ENCODE results near the gene KIAA1958. TPM values are rescaled to one million over a fixed set of nuclear protein-coding genes. Genes with fewer than 3 reads are reported as not detected.

The KIAA1958 gene
- total and polyA plus RNA-seq, 10 of the 15 experiments (the other 5 are each of a cell fraction or from before 2014, with no cell fraction given) = 0.53 to 8.7 (median 4.0) TPM

- Histone ChIP-seq H3K9me3 (replicated peaks; ENCODE audit: control insufficient read depth, insufficient read depth, low read length) (no peaks in the 10 kb centered on the region; the same call in 1 of the 3 replicates), H3K36me3 (ENCODE audit: control insufficient read depth in 2 of 2, insufficient read depth in 2 of 2, low read length in 1 of 2) (no peaks in the 10 kb centered on the region; a peak in 1 of 4 replicates), H3K9ac (ENCODE audit: control insufficient read depth, insufficient read depth, low read length) (peak within 1 kb of the TSS; percentile 85), H3K79me2 (ENCODE audit: control insufficient read depth, insufficient read depth, low read length) (peaks cover 12% of the 10 kb centered on the region), H3K4me3 (peak within 1 kb of the TSS; percentile 82), H3K27ac (ENCODE audit: control insufficient read depth, insufficient read depth) (peak within 1 kb of the TSS; percentile 69), H3K27me3 (replicated peaks in 1 of 2; ENCODE audit: control insufficient read depth in 2 of 2, insufficient read depth in 2 of 2, low read length in 1 of 2) (no peaks in the 10 kb centered on the region), H4K20me1 (ENCODE audit: control insufficient read depth, insufficient read depth) (no peaks in the 10 kb centered on the region), H3K4me1 (ENCODE audit: control insufficient read depth, insufficient read depth, low read length) (peaks cover 17% of the 10 kb centered on the region), H3K4me2 (ENCODE audit: control insufficient read depth, insufficient read depth) (peak within 1 kb of the TSS; percentile 64), H2AFZ (ENCODE audit: control insufficient read depth, low read depth, low read length) (peak within 1 kb of the TSS; percentile 90)
- in situ Hi-C loops (cut with MboI) (no loop called here), intact Hi-C loops (cut with micrococcal nuclease; ENCODE audit: unreplicated experiment) (loop anchor here (5.0 to 10.0 kb wide), 4 partner anchors 75 to 623 kb away; no protein-coding TSS in a partner anchor)
- ChIA-PET RAD21 (ENCODE audit: unreplicated experiment) (interaction anchor here (0.6 to 4.5 kb wide), 9 partner anchors 8 to 643 kb away, joined by 3 to 15 read pairs (median 4); partner anchors contain the start of gene HSDL2), CTCF (interaction anchor here (0.6 to 2.8 kb wide), 13 partner anchors 10 to 639 kb away, joined by 3 to 20 read pairs (median 4); no protein-coding TSS in a partner anchor), POLR2A (interaction anchor here (0.6 to 1.8 kb wide), 8 partner anchors 10 to 1242 kb away, joined by 3 to 7 read pairs (median 4); partner anchors contain the start of genes HSDL2 and KIAA1958), SMC1A (ENCODE audit: uncharacterized antibody, unreplicated experiment) (interaction anchor here (0.6 to 3.2 kb wide), 6 partner anchors 29 to 937 kb away, joined by 3 to 10 read pairs (median 3); no protein-coding TSS in a partner anchor)
- DNase-seq (ENCODE audit: low read depth, low spot score) = peak; percentile 87
- TSS peak; percentile 93 for BruUV-seq (replicated peaks)
- ATAC-seq = peak; percentile 94
- FAIRE-seq = peak; percentile 89
- under 1% methylated on average over 47 of the region's 51 CpGs for WGBS (ENCODE audit: insufficient coverage, insufficient replicate concordance, low lambda C conversion rate, missing lambda C conversion rate)
- TF ChIP-seq FOXK2 (IDR thresholded peaks at IDR 0.05) (no peak), SPI1 (IDR thresholded peaks at IDR 0.05; ENCODE audit: borderline replicate concordance, insufficient read depth, low read depth, low read length) (0 out of 2 replicates have a peak, but pooled peaks have one; percentile 6), SIX5 (IDR thresholded peaks at IDR 0.05; ENCODE audit: low read depth, low read length, severe bottlenecking) (no peak), MEF2B (IDR thresholded peaks at IDR 0.05; ENCODE audit: partially characterized antibody, poor library complexity, severe bottlenecking) (no peak), CBX5 (IDR thresholded peaks at IDR 0.05; ENCODE audit: low read depth) (0 out of 2 replicates have a peak, but pooled peaks have one; percentile 14), SUZ12 (IDR thresholded peaks at IDR 0.05; ENCODE audit: unreplicated experiment) (no peak), SREBF1 (IDR thresholded peaks at IDR 0.05; ENCODE audit: low read length) (no peak), USF2 (IDR thresholded peaks at IDR 0.05; ENCODE audit: borderline replicate concordance, low read depth, low read length) (no peak), ELK1 (IDR thresholded peaks at IDR 0.05; ENCODE audit: low read depth, low read length) (peak; percentile 53; the same call in 1 of the 2 replicates), POLR2A (IDR thresholded peaks at IDR 0.05; ENCODE audit: low read depth, low read length) (peak; percentile 93), MTA3 (IDR thresholded peaks at IDR 0.05; ENCODE audit: borderline replicate concordance, low read length) (no peak), TCF7 (IDR thresholded peaks at IDR 0.05; ENCODE audit: borderline replicate concordance) (no peak), ATF7 (IDR thresholded peaks at IDR 0.05; ENCODE audit: low read depth) (peak; percentile 58; the same call in 1 of the 2 replicates), ZNF217 (IDR thresholded peaks at IDR 0.05) (no peak), RUNX3 (IDR thresholded peaks at IDR 0.05; ENCODE audit: low read length) (no peak), ZNF274 (IDR thresholded peaks at IDR 0.05; ENCODE audit: insufficient read depth, insufficient read length) (no peak), IRF5 (IDR thresholded peaks at IDR 0.05; ENCODE audit: borderline replicate concordance) (no peak), BCL3 (IDR thresholded peaks at IDR 0.05; ENCODE audit: borderline replicate concordance, insufficient read depth, low read depth, low read length, poor library complexity, severe bottlenecking) (no peak), EED (IDR thresholded peaks at IDR 0.05; ENCODE audit: low read depth) (no peak), GABPA (IDR thresholded peaks at IDR 0.05; ENCODE audit: low read depth) (peak; percentile 87)
Observed at GRCh38 chr9:112717661-112718331, 231.2 kb downstream of the KIAA1958 start, which contains the start of gene INIP. Gene INIP, minus strand, starts transcription at chr9:112718117. Its CDS starts 1,632 bp downstream, at chr9:112716485.

Measured in GM12878 (cell line).